Fibroblast of villous mesenchyme (primary cell): Measurements from ENCODE around the gene BEGAIN. TPM values are rescaled to one million over a fixed set of nuclear protein-coding genes. Genes with fewer than 3 reads are reported as not detected.

ENCODE experiments used
- DNase-seq: peaks from one replicate; pipeline ENCODE4 v3.0.0-alpha.2; 2010; ENCODE audit warnings: low read depth
- H3K4me3 ChIP-seq: 2 replicates; pipeline ENCODE4 v1.5.1; 2011; ENCODE audit warnings: low read depth, mild to moderate bottlenecking, low read length
- CTCF ChIP-seq: IDR thresholded peaks from 2 replicates; pipeline ENCODE4 v1.5.1; 2012; ENCODE audit warnings: low read depth, mild to moderate bottlenecking, low read length; ENCODE audit not compliant: insufficient read depth
- total RNA-seq: library from RNA; depleted of rRNA; stranded (reverse); fragments of >200 nt; gene quantifications from 2 replicates; pipeline ENCODE4 v1.2.3, GENCODE V29; 2012

Gene BEGAIN
- total RNA-seq, 1 donor: not detected

DNA sequence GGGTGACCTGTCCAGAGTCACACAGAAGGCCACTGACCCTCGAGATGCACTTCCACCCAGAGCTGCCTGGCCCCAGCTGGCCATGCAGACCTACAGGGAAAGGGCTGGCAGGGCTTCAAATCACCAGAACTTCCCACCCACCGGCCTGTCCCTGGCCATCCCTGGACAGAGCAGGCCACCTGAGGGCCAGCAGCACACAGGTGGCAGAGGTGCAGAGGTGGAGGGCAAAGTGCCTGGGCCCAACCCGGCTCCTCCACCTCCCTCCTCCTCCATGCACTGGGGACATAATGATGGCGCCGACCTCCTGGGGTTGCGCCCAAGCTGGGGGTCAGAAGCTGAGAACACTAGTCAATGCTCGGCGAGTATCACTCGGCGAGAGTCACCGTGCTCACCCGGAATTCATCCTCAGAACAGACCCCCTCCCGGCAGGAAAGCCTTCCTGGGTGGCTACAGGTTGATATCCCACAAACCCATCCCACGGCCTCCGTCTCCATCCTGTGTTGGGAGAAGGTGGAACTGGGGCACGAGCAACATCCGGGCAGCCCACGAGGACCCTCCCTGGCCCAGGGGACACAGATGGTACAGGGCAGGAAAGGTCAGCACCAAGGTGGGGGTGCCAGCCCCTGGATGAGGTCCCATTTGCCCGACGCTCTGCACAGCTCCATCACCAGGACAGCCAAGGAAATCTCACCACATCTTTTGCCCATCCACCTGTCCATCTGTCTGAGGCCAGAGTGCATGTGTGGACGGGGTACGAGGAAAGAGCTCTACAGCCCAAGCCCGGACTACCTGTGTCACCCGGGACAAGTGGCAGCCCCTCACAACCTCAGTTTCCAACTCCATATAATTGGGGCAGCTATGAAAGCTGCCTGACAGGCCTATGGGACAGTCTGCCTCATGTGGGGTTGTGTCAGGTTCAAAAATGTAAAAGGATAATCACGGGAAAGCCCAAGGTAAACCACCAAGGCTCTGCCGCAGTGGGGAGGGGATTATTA, 10.8 kb downstream of the BEGAIN start:
- no peak for DNase-seq
- no peak overlapping the region for H3K4me3 ChIP-seq
- TF ChIP-seq CTCF: no peak

- H3K4me3 ChIP-seq: no peak overlapping the region
- no peak for DNase-seq
- no peak for TF ChIP-seq CTCF
Measured at GRCh38 chr14:100575266-100575995, 11.8 kb downstream of the BEGAIN start.

DNA sequence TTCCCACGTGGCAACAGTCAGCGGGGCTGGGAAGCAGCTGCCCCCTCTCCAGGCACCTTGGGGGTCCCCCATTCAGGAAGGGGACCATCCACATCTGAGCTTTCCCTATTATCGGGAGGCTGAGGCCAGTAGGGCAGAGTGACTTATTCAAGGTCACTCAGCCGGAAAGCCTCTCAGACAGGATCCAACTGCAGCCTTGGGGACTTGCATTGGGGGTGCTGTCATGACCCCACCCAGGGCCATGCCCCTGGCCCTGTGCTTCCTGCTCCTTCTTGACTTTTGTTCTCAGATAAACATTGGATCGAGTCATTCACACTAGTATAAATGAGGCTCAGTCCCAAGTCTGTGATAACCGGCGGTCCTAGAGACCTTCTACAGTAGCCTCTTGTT, 12.6 kb downstream of the BEGAIN start:
- DNase-seq: no peak
- TF ChIP-seq CTCF: no peak

DNA sequence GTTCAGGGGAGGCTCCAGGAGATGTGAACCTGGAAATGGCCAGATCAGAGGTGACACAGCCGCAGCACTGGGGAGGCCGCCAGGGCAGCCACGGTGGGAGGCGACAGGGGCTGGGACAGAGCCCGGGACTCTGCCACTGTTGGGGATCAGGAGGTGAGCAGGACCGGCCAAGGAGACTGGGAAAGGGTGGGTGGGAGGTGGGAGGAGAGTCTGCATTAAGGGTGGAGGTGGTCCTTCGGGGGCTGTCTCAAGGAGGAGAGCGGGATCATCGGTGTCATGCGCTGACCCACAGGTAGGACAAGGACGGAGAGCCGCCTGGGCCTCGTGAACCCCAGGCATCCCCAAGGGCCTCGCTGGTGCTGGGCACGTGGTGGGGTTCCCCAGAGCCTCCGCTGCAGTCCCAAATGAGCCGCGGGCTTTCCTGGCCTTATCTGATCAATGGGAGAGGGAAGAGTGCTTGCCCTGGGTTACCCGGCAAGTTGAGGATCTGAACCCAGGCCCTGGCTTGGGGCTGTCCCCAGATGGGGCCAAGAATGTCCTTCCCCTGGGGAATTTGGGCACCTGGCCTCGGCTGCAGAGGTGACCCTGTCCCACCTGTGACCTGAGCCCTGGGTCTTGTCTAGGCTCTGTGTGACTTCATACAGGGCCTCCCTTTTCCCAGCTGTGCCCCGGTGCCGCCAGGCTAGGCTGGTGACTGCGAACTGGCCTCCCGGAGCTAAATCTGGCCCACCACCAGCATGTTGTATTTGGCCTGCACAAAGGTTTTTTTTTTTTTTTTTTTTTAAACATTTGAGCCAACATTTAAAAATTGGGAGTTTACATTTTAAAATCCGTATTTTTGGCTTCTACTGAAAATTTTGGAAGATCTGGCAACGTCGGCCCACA, 13.2 kb downstream of the BEGAIN start:
- no peak for TF ChIP-seq CTCF
- no peak for DNase-seq
- no peak overlapping the region for H3K4me3 ChIP-seq

More for the DNA sequence above, 12.6 kb downstream of the BEGAIN start:
- H3K4me3 ChIP-seq: no peak overlapping the region

DNA sequence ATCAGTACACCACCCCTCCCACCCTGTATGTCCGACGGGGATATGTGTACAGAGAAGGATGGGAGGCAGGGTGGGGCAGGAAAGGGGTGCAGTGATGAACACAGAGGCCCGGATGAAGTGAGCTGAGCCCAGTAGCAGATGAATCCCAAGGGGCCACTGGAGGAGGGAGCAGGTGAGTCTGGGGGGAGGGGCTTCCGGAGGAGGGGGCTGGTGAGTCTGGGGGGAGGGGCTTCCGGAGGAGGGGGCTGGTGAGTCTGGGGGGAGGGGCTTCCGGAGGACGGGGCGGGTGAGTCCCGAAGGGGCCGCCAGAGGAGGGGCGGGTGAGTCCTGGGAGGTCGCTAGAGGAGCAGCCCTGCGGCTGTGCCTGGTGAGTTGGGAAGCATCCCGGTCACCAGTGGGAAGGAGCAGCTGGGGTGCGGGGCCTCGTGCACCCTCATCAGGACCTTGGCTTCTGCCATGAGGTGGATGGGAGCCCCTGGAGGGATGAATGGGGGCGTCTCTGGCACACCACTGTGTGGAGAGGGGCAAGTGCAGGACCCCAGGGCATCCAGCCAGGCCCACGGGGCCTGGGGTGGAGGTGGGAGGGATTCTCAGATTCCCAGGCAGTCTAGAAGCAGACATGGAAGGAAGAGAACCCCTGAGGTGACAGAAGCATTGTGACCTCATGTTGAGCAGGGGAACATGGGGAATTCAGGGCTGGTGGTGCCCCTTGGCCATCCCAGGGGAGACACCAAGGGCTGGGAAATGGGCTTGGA, 14.0 kb downstream of the BEGAIN start:
- H3K4me3 ChIP-seq: no peak overlapping the region
- TF ChIP-seq CTCF: no peak
- DNase-seq: no peak

- no peak for DNase-seq
- no peak for TF ChIP-seq CTCF
- no peak overlapping the region for H3K4me3 ChIP-seq
Measured at GRCh38 chr14:100572543-100572942, 14.7 kb downstream of the BEGAIN start.
